HPDE6-E6E7 (cell line): Measurements from ENCODE around the gene SBDS.
"Not testable (repeated sequence)": the region's sequence is repeated elsewhere in the genome, so short reads cannot be mapped to it uniquely, and the experiment has no call there.

Experiments used
- DNase-seq: peaks from one replicate; pipeline ENCODE4 v3.0.0; 2011; ENCODE audit warnings: missing footprints; ENCODE audit errors: extremely low spot score

The SBDS gene

GRCh38 chr7:66995050-66995776 is at the start of gene SBDS:
Gene SBDS (minus strand): TSS chr7:66995586. CDS start chr7:66995417, 169 bp downstream.
- DNase-seq: peak; percentile 54

- not testable (repeated sequence) for DNase-seq
Measured at GRCh38 chr7:67043559-67043930, 48.2 kb upstream of the SBDS start.

GRCh38 chr7:67042781-67043558 is 47.6 kb upstream of the SBDS start:
- DNase-seq: not testable (repeated sequence)

GRCh38 chr7:67040832-67041231 is 45.4 kb upstream of the SBDS start:
- DNase-seq: not testable (repeated sequence)

- not testable (repeated sequence) for DNase-seq
Measured at GRCh38 chr7:67036432-67037395, 41.3 kb upstream of the SBDS start.

- no peak for DNase-seq
Measured at GRCh38 chr7:67033251-67033650, 37.9 kb upstream of the SBDS start.

GRCh38 chr7:67031685-67032084 is 36.3 kb upstream of the SBDS start:
- not testable (repeated sequence) for DNase-seq

GRCh38 chr7:67025459-67025858 is 30.1 kb upstream of the SBDS start:
- DNase-seq: not testable (repeated sequence)

GRCh38 chr7:67022511-67022910 is 27.1 kb upstream of the SBDS start:
- no peak for DNase-seq

GRCh38 chr7:67021260-67021659 is 25.9 kb upstream of the SBDS start:
- no peak for DNase-seq

- no peak for DNase-seq
Measured at GRCh38 chr7:67019562-67020390, 24.4 kb upstream of the SBDS start.

- DNase-seq: no peak
Measured at GRCh38 chr7:67018940-67019339, 23.6 kb upstream of the SBDS start.

GRCh38 chr7:67017971-67018370 is 22.6 kb upstream of the SBDS start:
- not testable (repeated sequence) for DNase-seq

- not testable (repeated sequence) for DNase-seq
Measured at GRCh38 chr7:67014076-67014622, 18.8 kb upstream of the SBDS start.

GRCh38 chr7:67009677-67010076 is 14.3 kb upstream of the SBDS start:
- not testable (repeated sequence) for DNase-seq

- DNase-seq: no peak
Measured at GRCh38 chr7:67008260-67008659, 12.9 kb upstream of the SBDS start.

- DNase-seq: no peak
Measured at GRCh38 chr7:67006965-67007364, 11.6 kb upstream of the SBDS start.

GRCh38 chr7:67004145-67004544 is 8.8 kb upstream of the SBDS start:
- not testable (repeated sequence) for DNase-seq

- not testable (repeated sequence) for DNase-seq
Measured at GRCh38 chr7:67000601-67001258, 5.3 kb upstream of the SBDS start.
